HepG2 (cell line): Measurements from ENCODE around the gene GTF2A1L. TPM values are rescaled to one million over a fixed set of nuclear protein-coding genes. Genes with fewer than 3 reads are reported as not detected.

Experiments
- ATAC-seq: fragments of 200-7000 bp; cut with Tn5 transposase; 3 replicates; pipeline ENCODE4 v1.9.1; 2020; ENCODE audit warnings: mild to moderate bottlenecking, moderate library complexity
- BruUV-seq: library from RNA; stranded (reverse); fragments of 400-500 nt; replicated peaks from 2 replicates; lab custom pipeline; 2021; lab: Mats Ljungman, UMichigan
- CTCF ChIA-PET: fragments of 300-600 bp; formaldehyde crosslinking; extraction: SDS; loops from one replicate; lab custom pipeline; 2021; ENCODE audit warnings: low total read pairs, inconsistent platforms, low intra/inter-chr PET ratio; lab: Yijun Ruan, JAX
- POLR2A ChIA-PET: fragments of 350-600 bp; sonication (Branson Sonifier 250); formaldehyde crosslinking; loops from one replicate; lab custom pipeline; 2020; ENCODE audit warnings: antibody characterized with exemption, inconsistent platforms; lab: Yijun Ruan, JAX
- DNase-seq: peaks from one replicate; pipeline ENCODE4 v3.0.0-alpha.2; 2015; ENCODE audit warnings: low spot score
- FAIRE-seq: peaks from 3 replicates; lab custom pipeline; 2011; peaks lifted over from hg19 to GRCh38; lab: Jason Lieb, UNC
- H2AFZ ChIP-seq: one replicate; pipeline ENCODE4 v1.6.1; 2011; ENCODE audit warnings: low read length, inconsistent platforms
- H3K27ac ChIP-seq: fragments of 300-600 bp; 3 replicates; pipeline ENCODE4 v1.8.0; 2011; ENCODE audit warnings: mixed run types, mild to moderate bottlenecking, mixed read lengths, low read length, inconsistent platforms; ENCODE audit not compliant: insufficient read depth; ENCODE audit errors: extremely low read length
- H3K27me3 ChIP-seq, 2 experiments: fragments of 200-600 bp in 1 of 2; 2 replicates in 1 of 2; 3 replicates in 1 of 2; pipeline versions ENCODE4 v1.6.0 to v1.8.0; 2011; ENCODE audit warnings: low read length in 2 of 2, mild to moderate bottlenecking in 2 of 2, moderate library complexity in 2 of 2, inconsistent platforms in 1 of 2; ENCODE audit not compliant: insufficient read depth in 2 of 2, control insufficient read depth in 1 of 2
- H3K36me3 ChIP-seq, 2 experiments: fragments of 200-600 bp in 1 of 2; replicated peaks in 1 of 2; 2 replicates in 1 of 2; 3 replicates in 1 of 2; pipeline versions ENCODE4 v1.5.1 to v1.8.0; 2011; ENCODE audit warnings: low read length in 2 of 2, inconsistent platforms in 1 of 2; ENCODE audit not compliant: insufficient read depth in 2 of 2, control insufficient read depth in 1 of 2
- H3K4me1 ChIP-seq: 2 replicates; pipeline ENCODE4 v1.5.1; 2012; ENCODE audit warnings: low read length, inconsistent platforms; ENCODE audit not compliant: insufficient read depth
- H3K4me2 ChIP-seq: 2 replicates; pipeline ENCODE4 v1.6.0; 2011; ENCODE audit warnings: low read depth, low read length, inconsistent platforms
- H3K4me3 ChIP-seq, 3 experiments: fragments of 200-600 bp in 1 of 3; sonication (generic), shearing (Covaris generic) in 1 of 3; replicated peaks in 1 of 3; 2 replicates each; pipeline ENCODE4 v1.5.1; 2011 to 2016; ENCODE audit warnings: low read length in 3 of 3, inconsistent platforms in 2 of 3, low read depth in 2 of 3, mild to moderate bottlenecking in 2 of 3, control low read depth in 1 of 3, mixed read lengths in 1 of 3; ENCODE audit not compliant: insufficient read depth in 1 of 3
- H3K79me2 ChIP-seq: one replicate; pipeline ENCODE4 v1.6.1; 2011; ENCODE audit warnings: low read length, inconsistent platforms; ENCODE audit not compliant: insufficient read depth
- H3K9ac ChIP-seq: 2 replicates; pipeline ENCODE4 v1.6.0; 2011; ENCODE audit warnings: mild to moderate bottlenecking, low read depth, low read length, inconsistent platforms; ENCODE audit not compliant: insufficient read depth
- H3K9me3 ChIP-seq: 2 replicates; pipeline ENCODE4 v1.5.1; 2012; ENCODE audit warnings: mild to moderate bottlenecking, low read length
- H4K20me1 ChIP-seq: 2 replicates; pipeline ENCODE4 v1.6.0; 2011; ENCODE audit warnings: inconsistent platforms, mild to moderate bottlenecking, low read length, moderate library complexity; ENCODE audit not compliant: insufficient read depth
- AKAP8 ChIP-seq: sonication (generic); formaldehyde crosslinking; IDR thresholded peaks from 2 replicates; pipeline ENCODE4 v1.5.1; 2020; ENCODE audit warnings: mild to moderate bottlenecking, missing genetic modification reagents
- ETV5 ChIP-seq: IDR thresholded peaks from 2 replicates; pipeline ENCODE4 v1.6.1; 2018; ENCODE audit warnings: missing biosample characterization, missing genetic modification reagents, inconsistent platforms, borderline replicate concordance
- GATAD1 ChIP-seq: IDR thresholded peaks from 2 replicates; pipeline ENCODE4 v1.6.1; 2016; ENCODE audit warnings: missing genetic modification reagents, missing compliant biosample characterization
- GZF1 ChIP-seq: sonication (generic); formaldehyde crosslinking; IDR thresholded peaks from 2 replicates; pipeline ENCODE4 v1.5.1; 2020; ENCODE audit warnings: mild to moderate bottlenecking, missing genetic modification reagents
- HOXA9 ChIP-seq: sonication (generic); formaldehyde crosslinking; IDR thresholded peaks from 2 replicates; pipeline ENCODE4 v1.8.1; 2022; ENCODE audit warnings: missing genetic modification reagents, mild to moderate bottlenecking, moderate library complexity, borderline replicate concordance
- IRF2 ChIP-seq: IDR thresholded peaks from 2 replicates; pipeline ENCODE4 v1.6.1; 2018; ENCODE audit warnings: missing genetic modification reagents, missing compliant biosample characterization
- MAFG ChIP-seq: sonication (generic); formaldehyde crosslinking; IDR thresholded peaks from 2 replicates; pipeline ENCODE4 v1.5.1; 2020; ENCODE audit warnings: mild to moderate bottlenecking, missing genetic modification reagents
- PRMT3 ChIP-seq: sonication (generic); formaldehyde crosslinking; IDR thresholded peaks from 2 replicates; pipeline ENCODE4 v1.8.1; 2022; ENCODE audit warnings: low read depth, mild to moderate bottlenecking, moderate library complexity, missing genetic modification reagents, borderline replicate concordance
- STAG1 ChIP-seq: sonication (generic); formaldehyde crosslinking; IDR thresholded peaks from 2 replicates; pipeline ENCODE4 v1.4.0; 2020; ENCODE audit warnings: missing genetic modification reagents
- ZNF274 ChIP-seq: sonication (generic); formaldehyde crosslinking; IDR thresholded peaks from 2 replicates; pipeline ENCODE4 v1.5.1; 2020; ENCODE audit warnings: mild to moderate bottlenecking, missing genetic modification reagents
- ZNF292 ChIP-seq: sonication (generic); formaldehyde crosslinking; IDR thresholded peaks from 2 replicates; pipeline ENCODE4 v1.8.1; 2022; ENCODE audit warnings: mild to moderate bottlenecking, low read depth, missing genetic modification reagents, borderline replicate concordance
- ZNF503 ChIP-seq: sonication (generic); formaldehyde crosslinking; IDR thresholded peaks from 2 replicates; pipeline ENCODE4 v1.4.0; 2020; ENCODE audit warnings: missing genetic modification reagents
- ZNF570 ChIP-seq: sonication (generic); formaldehyde crosslinking; IDR thresholded peaks from 2 replicates; pipeline ENCODE4 v1.4.0; 2020; ENCODE audit warnings: mild to moderate bottlenecking, missing genetic modification reagents, borderline replicate concordance
- ZNF703 ChIP-seq: sonication (generic); formaldehyde crosslinking; IDR thresholded peaks from 2 replicates; pipeline ENCODE4 v1.5.1; 2020; ENCODE audit warnings: missing genetic modification reagents, mild to moderate bottlenecking, moderate library complexity, borderline replicate concordance
- WGBS: methylation state at CpG from one replicate; pipeline ENCODE4 v1.1.6; 2017; ENCODE audit warnings: low lambda C conversion rate; 5-methylcytosine and 5-hydroxymethylcytosine counted together
- in situ Hi-C: cut with HindIII; loops from 2 replicates; pipeline ENCODE4 v1.10.0; 2017; ENCODE audit warnings: low pct_unique_long_range_greater_than_20kb; ENCODE audit not compliant: extremely low pct_ligation_motif_present
- intact Hi-C: fragments of 100-400 bp; cut with micrococcal nuclease; formaldehyde crosslinking; loops from one replicate; pipeline ENCODE4 v1.10.0; 2022; ENCODE audit not compliant: unreplicated experiment
- polyA plus RNA-seq, 8 experiments: library from polyadenylated mRNA; depleted of rRNA in 3 of 8; stranded (reverse) in 7 of 8; unstranded in 1 of 8; fragments of >200 nt; fragmentation: Illumina TruSeq in 4 of 8; extraction: Trizol in 4 of 8; gene quantifications; 2 replicates each; pipeline versions ENCODE4 v1.2.1 to v1.2.3, GENCODE V29; 2011 to 2016; ENCODE audit warnings: low read depth in 4 of 8, missing spikeins in 1 of 8, mixed read lengths in 1 of 8; ENCODE audit not compliant: insufficient read depth in 1 of 8
- total RNA-seq, 5 experiments: library from RNA; depleted of rRNA; stranded (reverse); fragments of >200 nt; fragmentation: Illumina TruSeq; extraction: Trizol; gene quantifications; 2 replicates each; pipeline ENCODE4 v1.2.3, GENCODE V29; 2016; ENCODE audit warnings: low read depth in 1 of 5

Gene GTF2A1L
- total and polyA plus RNA-seq, 2 of the 13 experiments (the other 11 are each of a cell fraction or from before 2014, with no cell fraction given), result not detected

- no peak overlapping the region for H3K4me3 ChIP-seq
- in situ Hi-C loops, result loop anchor here (10.0 kb wide), 1 partner anchor 119 kb away; no protein-coding TSS in a partner anchor
- no peaks in the 10 kb centered on the region for H3K79me2 ChIP-seq
- 47% methylated on average over 5 of the region's 5 CpGs for WGBS
- no peak overlapping the region for H3K27ac ChIP-seq
- no peaks in the 10 kb centered on the region for H3K4me1 ChIP-seq
- peaks cover 0 to 15% of the 10 kb centered on the region in 2 experiments; a peak in 3 of 5 replicates for H3K27me3 ChIP-seq
- no peak for DNase-seq
- H4K20me1 ChIP-seq, result no peaks in the 10 kb centered on the region
- H3K9ac ChIP-seq, result no peak overlapping the region
- TF ChIP-seq MAFG (CRISPR knock-in tag) (no peak), ETV5 (CRISPR knock-in tag) (no peak), ZNF274 (CRISPR knock-in tag) (no peak)
- no peak overlapping the region for H3K4me2 ChIP-seq
- BruUV-seq, result no TSS peak
- no peak for ATAC-seq
- FAIRE-seq, result no peak
- POLR2A ChIA-PET, result no interaction called here
- no peaks in the 10 kb centered on the region for H3K9me3 ChIP-seq
- H3K36me3 ChIP-seq, result no peaks in the 10 kb centered on the region
- CTCF ChIA-PET, result no interaction called here
- no peak overlapping the region for H2AFZ ChIP-seq
- intact Hi-C loops, result no loop called here
These were observed 12.0 kb upstream of the GTF2A1L start for GRCh38 chr2:48605482-48606175.

GRCh38 chr2:48607307-48608014 is 10.2 kb upstream of the GTF2A1L start:
- CTCF ChIA-PET, result no interaction called here
- 13% methylated on average over 10 of the region's 10 CpGs for WGBS
- no peak overlapping the region for H3K9ac ChIP-seq
- no peaks in the 10 kb centered on the region for H4K20me1 ChIP-seq
- POLR2A ChIA-PET, result no interaction called here
- H3K9me3 ChIP-seq, result no peaks in the 10 kb centered on the region
- peaks cover 0 to 15% of the 10 kb centered on the region in 2 experiments; a peak in 3 of 5 replicates for H3K27me3 ChIP-seq
- H3K36me3 ChIP-seq, result no peaks in the 10 kb centered on the region
- no peak overlapping the region for H2AFZ ChIP-seq
- intact Hi-C loops (no loop called here), in situ Hi-C loops (loop anchor here (10.0 kb wide), 1 partner anchor 117 kb away; no protein-coding TSS in a partner anchor)
- H3K27ac ChIP-seq, result no peak overlapping the region
- DNase-seq (no peak), ATAC-seq (no peak), FAIRE-seq (no peak)
- no TSS peak for BruUV-seq
- no peaks in the 10 kb centered on the region for H3K79me2 ChIP-seq
- no peak for TF ChIP-seq ZNF292 (CRISPR knock-in tag)
- TF ChIP-seq GZF1 (CRISPR knock-in tag), result no peak
- no peak for TF ChIP-seq STAG1 (CRISPR knock-in tag)
- TF ChIP-seq ZNF703 (CRISPR knock-in tag), result no peak
- no peak for TF ChIP-seq ETV5 (CRISPR knock-in tag)
- TF ChIP-seq ZNF503 (CRISPR knock-in tag), result no peak
- TF ChIP-seq HOXA9 (CRISPR knock-in tag), result no peak
- TF ChIP-seq ZNF570 (CRISPR knock-in tag), result no peak
- TF ChIP-seq AKAP8 (CRISPR knock-in tag), result no peak
- TF ChIP-seq GATAD1 (CRISPR knock-in tag), result no peak
- TF ChIP-seq IRF2, result no peak
- TF ChIP-seq PRMT3, result no peak
- TF ChIP-seq, all 625 proteins: peak for 0
- Histone ChIP-seq H3K4me3 (no peak overlapping the region), H3K4me1 (no peaks in the 10 kb centered on the region), H3K4me2 (no peak overlapping the region)
